Activated CD4-positive, CD25-positive, alpha-beta regulatory T cell treated with anti-CD3 and anti-CD28 coated beads, Interleukin-2, amount 50 U/mL, for 16 hours (primary cell): ENCODE data around the gene SGMS1.
"Not testable (repeated sequence)": the region's sequence is repeated elsewhere in the genome, so short reads cannot be mapped to it uniquely, and the experiment has no call there.

Source experiments
- DNase-seq: peaks from one replicate; pipeline ENCODE4 v3.0.0-alpha.2; 2020; ENCODE audit warnings: low read depth, low spot score

The SGMS1 gene

GRCh38 chr10:50510517-50511473 is 113.0 kb downstream of the SGMS1 start:
- no peak for DNase-seq

GRCh38 chr10:50508315-50509051 is 115.3 kb downstream of the SGMS1 start:
- DNase-seq, result peak; percentile 34

GRCh38 chr10:50506861-50507573 is 116.7 kb downstream of the SGMS1 start:
- no peak for DNase-seq

- DNase-seq, result no peak
Observed at GRCh38 chr10:50504389-50504788, 119.4 kb downstream of the SGMS1 start.

GRCh38 chr10:50503661-50504320 is 120.0 kb downstream of the SGMS1 start:
- DNase-seq, result no peak

GRCh38 chr10:50503156-50503555 is 120.6 kb downstream of the SGMS1 start:
- not testable (repeated sequence) for DNase-seq

GRCh38 chr10:50501924-50502452 is 121.8 kb downstream of the SGMS1 start:
- no peak for DNase-seq

- DNase-seq, result no peak
Observed at GRCh38 chr10:50501478-50501877, 122.3 kb downstream of the SGMS1 start.

- no peak for DNase-seq
Observed at GRCh38 chr10:50498465-50498864, 125.3 kb downstream of the SGMS1 start.

- DNase-seq, result no peak
Observed at GRCh38 chr10:50497758-50498157, 126.0 kb downstream of the SGMS1 start.

- no peak for DNase-seq
Observed at GRCh38 chr10:50496228-50496627, 127.5 kb downstream of the SGMS1 start.

GRCh38 chr10:50490241-50490640 is 133.5 kb downstream of the SGMS1 start:
- no peak for DNase-seq

- DNase-seq, result not testable (repeated sequence)
Observed at GRCh38 chr10:50484550-50484949, 139.2 kb downstream of the SGMS1 start.

- DNase-seq, result no peak
Observed at GRCh38 chr10:50480054-50481007, 143.4 kb downstream of the SGMS1 start.

- DNase-seq, result no peak
Observed at GRCh38 chr10:50477287-50478203, 146.2 kb downstream of the SGMS1 start.

- no peak for DNase-seq
Observed at GRCh38 chr10:50473756-50474155, 150.0 kb downstream of the SGMS1 start.

- no peak for DNase-seq
Observed at GRCh38 chr10:50472914-50473313, 150.8 kb downstream of the SGMS1 start.

GRCh38 chr10:50471583-50471975 is 152.2 kb downstream of the SGMS1 start:
- no peak for DNase-seq
